ENCODE measurements around the gene MOCS1. TPM values are rescaled to one million over a fixed set of nuclear protein-coding genes. Genes with fewer than 3 reads are reported as not detected.

The MOCS1 gene
- total and polyA plus RNA-seq, 2 donors (not counting 1 experiment from before 2014, with no cell fraction given): 11.6 to 21.8 TPM

GRCh38 chr6:39948199-39948791, 14.0 kb upstream of the MOCS1 start:
- Histone ChIP-seq H4K20me1 (ENCODE audit: control insufficient read depth, extremely low read depth, insufficient read depth, low read length) (no peaks in the 10 kb centered on the region), H3K36me3 (ENCODE audit: control insufficient read depth, insufficient read depth, low read length) (no peaks in the 10 kb centered on the region), H3K4me2 (ENCODE audit: extremely low read depth, insufficient read depth, low read length) (no peak overlapping the region), H3K4me1 (ENCODE audit: control insufficient read depth, extremely low read depth, insufficient read depth, low read length) (no peaks in the 10 kb centered on the region), H2AFZ (ENCODE audit: low read length) (no peak overlapping the region), H3K79me2 (ENCODE audit: control insufficient read depth, insufficient read depth, low read length) (no peaks in the 10 kb centered on the region), H3K27ac (ENCODE audit: insufficient read depth, low read length) (no peak overlapping the region), H3K27me3 (ENCODE audit: control insufficient read depth, insufficient read depth, low read length) (peaks cover 2% of the 10 kb centered on the region), H3K9me3 (ENCODE audit: control insufficient read depth, insufficient read depth, low read depth, low read length) (no peaks in the 10 kb centered on the region), H3K4me3 (replicated peaks in 1 of 4; ENCODE audit: control extremely low read depth in 1 of 4, insufficient read depth in 1 of 4, low read depth in 3 of 4, low read length in 4 of 4) (no peak overlapping the region), H3K9ac (ENCODE audit: insufficient read depth, low read length) (no peak overlapping the region)
- TF ChIP-seq CTCF (conservative IDR thresholded peaks at IDR 0.05 in 1 of 2, IDR thresholded peaks at IDR 0.05 in 1 of 2; ENCODE audit: low read depth in 1 of 2, low read length in 2 of 2): no peak
- TF ChIP-seq EZH2 (IDR thresholded peaks at IDR 0.05; ENCODE audit: low read length, missing control alignments): no peak
- no peak for DNase-seq (ENCODE audit: low read depth in 2 of 2)

GRCh38 chr6:39947611-39948068, 13.4 kb upstream of the MOCS1 start:
- no peak overlapping the region for H3K4me2 ChIP-seq (ENCODE audit: extremely low read depth, insufficient read depth, low read length)
- no peak overlapping the region for H3K9ac ChIP-seq (ENCODE audit: insufficient read depth, low read length)
- no peaks in the 10 kb centered on the region for H3K79me2 ChIP-seq (ENCODE audit: control insufficient read depth, insufficient read depth, low read length)
- H3K27me3 ChIP-seq (ENCODE audit: control insufficient read depth, insufficient read depth, low read length): peaks cover 2% of the 10 kb centered on the region
- no peak overlapping the region for H3K4me3 ChIP-seq (replicated peaks in 1 of 4; ENCODE audit: control extremely low read depth in 1 of 4, insufficient read depth in 1 of 4, low read depth in 3 of 4, low read length in 4 of 4)
- H4K20me1 ChIP-seq (ENCODE audit: control insufficient read depth, extremely low read depth, insufficient read depth, low read length): no peaks in the 10 kb centered on the region
- no peaks in the 10 kb centered on the region for H3K9me3 ChIP-seq (ENCODE audit: control insufficient read depth, insufficient read depth, low read depth, low read length)
- H3K4me1 ChIP-seq (ENCODE audit: control insufficient read depth, extremely low read depth, insufficient read depth, low read length): no peaks in the 10 kb centered on the region
- no peak for DNase-seq (ENCODE audit: low read depth in 2 of 2)
- no peak overlapping the region for H2AFZ ChIP-seq (ENCODE audit: low read length)
- H3K27ac ChIP-seq (ENCODE audit: insufficient read depth, low read length): no peak overlapping the region
- H3K36me3 ChIP-seq (ENCODE audit: control insufficient read depth, insufficient read depth, low read length): no peaks in the 10 kb centered on the region
- TF ChIP-seq EZH2 (IDR thresholded peaks at IDR 0.05; ENCODE audit: low read length, missing control alignments) (no peak), CTCF (conservative IDR thresholded peaks at IDR 0.05 in 1 of 2, IDR thresholded peaks at IDR 0.05 in 1 of 2; ENCODE audit: low read depth in 1 of 2, low read length in 2 of 2) (no peak)

- H4K20me1 ChIP-seq (ENCODE audit: control insufficient read depth, extremely low read depth, insufficient read depth, low read length): no peaks in the 10 kb centered on the region
- DNase-seq (ENCODE audit: low read depth in 2 of 2): no peak
- H3K27me3 ChIP-seq (ENCODE audit: control insufficient read depth, insufficient read depth, low read length): peaks cover 2% of the 10 kb centered on the region
- no peaks in the 10 kb centered on the region for H3K79me2 ChIP-seq (ENCODE audit: control insufficient read depth, insufficient read depth, low read length)
- no peaks in the 10 kb centered on the region for H3K9me3 ChIP-seq (ENCODE audit: control insufficient read depth, insufficient read depth, low read depth, low read length)
- H3K4me3 ChIP-seq (replicated peaks in 1 of 4; ENCODE audit: control extremely low read depth in 1 of 4, insufficient read depth in 1 of 4, low read depth in 3 of 4, low read length in 4 of 4): no peak overlapping the region
- no peak overlapping the region for H2AFZ ChIP-seq (ENCODE audit: low read length)
- no peak overlapping the region for H3K9ac ChIP-seq (ENCODE audit: insufficient read depth, low read length)
- H3K27ac ChIP-seq (ENCODE audit: insufficient read depth, low read length): no peak overlapping the region
- TF ChIP-seq CTCF (conservative IDR thresholded peaks at IDR 0.05 in 1 of 2, IDR thresholded peaks at IDR 0.05 in 1 of 2; ENCODE audit: low read depth in 1 of 2, low read length in 2 of 2) (no peak), EZH2 (IDR thresholded peaks at IDR 0.05; ENCODE audit: low read length, missing control alignments) (no peak)
- no peaks in the 10 kb centered on the region for H3K36me3 ChIP-seq (ENCODE audit: control insufficient read depth, insufficient read depth, low read length)
- H3K4me2 ChIP-seq (ENCODE audit: extremely low read depth, insufficient read depth, low read length): no peak overlapping the region
- no peaks in the 10 kb centered on the region for H3K4me1 ChIP-seq (ENCODE audit: control insufficient read depth, extremely low read depth, insufficient read depth, low read length)
These were observed 11.4 kb upstream of the MOCS1 start for GRCh38 chr6:39945626-39946025.
